Activated CD8-positive, alpha-beta memory T cell treated with anti-CD3 and anti-CD28 coated beads for 48 hours (primary cell): ENCODE measurements around the gene RBBP5.
A peak's percentile ranks its signal among the peaks of the same experiment; 100 is the strongest.
"Not testable (repeated sequence)": the region's sequence is repeated elsewhere in the genome, so short reads cannot be mapped to it uniquely, and the experiment has no call there.

Experiments used
- DNase-seq, 3 experiments: peaks; one replicate each; pipeline ENCODE4 v3.0.0-alpha.2; 2020; ENCODE audit warnings: low read depth in 2 of 3, low spot score in 2 of 3

Gene RBBP5, protein sequence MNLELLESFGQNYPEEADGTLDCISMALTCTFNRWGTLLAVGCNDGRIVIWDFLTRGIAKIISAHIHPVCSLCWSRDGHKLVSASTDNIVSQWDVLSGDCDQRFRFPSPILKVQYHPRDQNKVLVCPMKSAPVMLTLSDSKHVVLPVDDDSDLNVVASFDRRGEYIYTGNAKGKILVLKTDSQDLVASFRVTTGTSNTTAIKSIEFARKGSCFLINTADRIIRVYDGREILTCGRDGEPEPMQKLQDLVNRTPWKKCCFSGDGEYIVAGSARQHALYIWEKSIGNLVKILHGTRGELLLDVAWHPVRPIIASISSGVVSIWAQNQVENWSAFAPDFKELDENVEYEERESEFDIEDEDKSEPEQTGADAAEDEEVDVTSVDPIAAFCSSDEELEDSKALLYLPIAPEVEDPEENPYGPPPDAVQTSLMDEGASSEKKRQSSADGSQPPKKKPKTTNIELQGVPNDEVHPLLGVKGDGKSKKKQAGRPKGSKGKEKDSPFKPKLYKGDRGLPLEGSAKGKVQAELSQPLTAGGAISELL

DNA sequence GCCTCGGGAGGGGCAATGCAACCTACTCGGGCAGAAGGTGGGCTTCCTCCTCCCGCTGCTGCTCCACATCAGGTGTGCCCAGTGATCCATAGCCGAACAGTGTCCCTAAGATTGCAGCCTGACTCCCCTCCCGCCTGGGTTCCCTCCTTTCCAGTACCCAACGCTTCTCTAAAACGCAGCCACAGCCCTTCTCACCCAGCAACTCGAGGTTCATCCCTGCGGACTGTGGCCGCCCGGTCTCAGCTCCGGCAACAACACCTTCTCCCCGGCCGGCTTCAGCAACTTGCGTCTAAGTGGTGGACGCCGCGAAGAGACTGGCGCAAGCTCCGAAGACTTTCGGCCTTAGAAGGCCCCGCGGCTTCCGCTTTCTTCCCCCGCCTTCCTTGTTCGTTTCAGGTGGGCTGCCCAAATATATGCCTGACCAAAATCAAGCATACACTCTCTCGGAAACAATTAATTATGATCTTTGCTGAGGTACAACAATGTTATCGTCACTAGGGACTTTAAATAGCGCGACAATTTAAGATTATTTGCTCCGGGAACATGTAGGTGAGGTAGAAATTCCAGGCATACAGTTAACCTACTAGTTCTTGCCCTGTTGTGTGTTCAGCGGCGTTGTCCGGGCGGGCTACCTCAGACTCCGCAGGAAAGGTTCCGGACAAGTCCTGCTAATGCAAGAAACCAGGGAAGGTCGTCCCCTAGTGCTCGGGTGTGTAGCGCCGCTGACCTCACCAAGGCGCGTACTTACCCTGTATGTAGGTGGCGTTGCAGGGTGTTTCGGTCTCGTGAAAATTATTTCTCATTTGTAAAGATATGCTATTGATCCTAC lies at the start of gene RBBP5:
Gene RBBP5 (minus strand): TSS at position 319 of the 829 bp plus-strand sequence. CDS start 105 bp downstream, at position 214.
- DNase-seq = peak; percentile 84 to 89 (median 87)

- DNase-seq = no peak
These were observed 49.6 kb upstream of the RBBP5 start for GRCh38 chr1:205171369-205171768.

- no peak for DNase-seq
These were observed 48.9 kb upstream of the RBBP5 start for GRCh38 chr1:205170532-205171269.

- no peak for DNase-seq
These were observed 47.5 kb upstream of the RBBP5 start for GRCh38 chr1:205169248-205169647.

GRCh38 chr1:205168291-205168690 lies 46.5 kb upstream of the RBBP5 start:
- no peak for DNase-seq

DNA sequence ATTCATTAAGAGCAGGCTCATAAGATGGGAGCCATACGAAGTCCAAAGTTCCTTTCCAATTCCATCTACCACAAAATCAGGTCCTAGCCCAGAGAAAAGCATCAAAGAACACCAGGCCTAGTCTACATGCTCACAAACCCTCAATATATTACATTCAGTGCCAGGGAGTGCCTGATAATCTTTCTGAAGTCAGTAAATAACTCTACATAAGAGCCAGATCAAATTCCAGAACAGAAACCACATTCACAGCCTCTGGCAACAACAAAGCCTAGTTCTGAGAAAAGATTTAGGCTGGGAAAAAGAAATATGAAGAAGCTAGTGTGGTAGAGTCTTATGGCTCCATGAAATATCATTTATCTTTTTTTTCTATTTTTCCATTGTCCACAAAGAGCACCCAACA lies 40.5 kb upstream of the RBBP5 start:
- no peak for DNase-seq

- no peak for DNase-seq
These were observed 39.3 kb upstream of the RBBP5 start for GRCh38 chr1:205161076-205161475.

DNA sequence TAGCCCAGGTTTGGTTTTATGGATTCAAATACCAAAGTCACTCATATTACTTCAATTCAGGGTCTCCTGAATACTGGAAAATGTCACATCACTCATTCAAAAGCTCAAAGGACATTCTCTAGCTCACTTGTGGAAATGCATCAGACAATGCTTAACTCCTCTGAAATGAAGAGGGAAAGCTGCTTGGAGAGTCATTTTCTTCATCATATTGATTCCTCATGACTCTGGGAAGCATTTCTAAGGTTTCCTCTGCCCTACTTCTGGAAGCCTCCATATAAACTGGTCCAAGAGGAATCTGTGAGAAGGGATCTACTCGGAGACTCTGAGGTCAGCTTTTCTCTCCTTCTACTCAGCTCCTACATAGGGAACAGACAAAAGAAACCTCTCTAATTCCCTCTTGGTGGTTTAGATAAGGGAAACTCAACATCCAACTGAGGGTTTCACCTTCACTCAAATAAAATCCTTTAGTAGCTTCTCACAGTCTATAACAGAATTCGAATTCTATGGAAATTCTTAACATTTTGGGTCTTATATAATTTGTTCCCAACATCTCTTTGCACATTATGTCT lies 36.4 kb upstream of the RBBP5 start:
- DNase-seq = no peak

DNA sequence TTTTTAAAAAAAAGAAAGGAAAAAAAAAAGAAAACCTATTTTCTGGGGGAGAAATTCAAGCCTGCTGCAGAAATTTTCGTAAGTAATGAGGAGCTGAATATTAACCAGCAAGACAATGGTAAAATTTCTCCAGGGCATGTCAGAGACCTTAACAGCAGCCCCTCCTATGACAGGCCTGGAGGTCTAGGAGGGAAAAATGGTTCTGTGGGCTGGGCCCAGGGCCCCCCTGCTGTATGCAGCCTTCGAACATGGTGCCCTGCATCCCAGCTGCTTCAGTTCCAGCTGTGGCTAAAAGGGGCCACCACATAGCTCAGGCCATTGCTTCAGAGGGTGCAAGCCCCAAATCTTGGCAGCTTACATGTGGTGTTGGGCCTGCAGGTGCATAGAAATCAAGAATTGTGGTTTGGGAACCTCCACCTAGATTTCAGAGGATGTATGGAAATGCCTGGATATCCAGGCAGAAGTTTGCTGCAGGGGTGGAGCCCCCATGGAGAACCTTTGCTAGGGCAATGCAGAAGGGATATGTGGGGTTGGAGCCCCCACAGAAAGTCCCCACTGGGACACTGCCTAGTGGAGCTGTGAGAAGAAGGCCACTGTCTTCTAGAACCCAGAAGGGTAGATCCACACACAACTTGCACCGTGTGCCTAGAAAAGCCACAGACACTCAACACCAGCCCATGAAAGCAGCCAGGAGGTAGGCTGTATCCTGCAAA lies 34.0 kb upstream of the RBBP5 start:
- not testable (repeated sequence) for DNase-seq

GRCh38 chr1:205152505-205152904 lies 30.7 kb upstream of the RBBP5 start:
- DNase-seq = no peak

DNA sequence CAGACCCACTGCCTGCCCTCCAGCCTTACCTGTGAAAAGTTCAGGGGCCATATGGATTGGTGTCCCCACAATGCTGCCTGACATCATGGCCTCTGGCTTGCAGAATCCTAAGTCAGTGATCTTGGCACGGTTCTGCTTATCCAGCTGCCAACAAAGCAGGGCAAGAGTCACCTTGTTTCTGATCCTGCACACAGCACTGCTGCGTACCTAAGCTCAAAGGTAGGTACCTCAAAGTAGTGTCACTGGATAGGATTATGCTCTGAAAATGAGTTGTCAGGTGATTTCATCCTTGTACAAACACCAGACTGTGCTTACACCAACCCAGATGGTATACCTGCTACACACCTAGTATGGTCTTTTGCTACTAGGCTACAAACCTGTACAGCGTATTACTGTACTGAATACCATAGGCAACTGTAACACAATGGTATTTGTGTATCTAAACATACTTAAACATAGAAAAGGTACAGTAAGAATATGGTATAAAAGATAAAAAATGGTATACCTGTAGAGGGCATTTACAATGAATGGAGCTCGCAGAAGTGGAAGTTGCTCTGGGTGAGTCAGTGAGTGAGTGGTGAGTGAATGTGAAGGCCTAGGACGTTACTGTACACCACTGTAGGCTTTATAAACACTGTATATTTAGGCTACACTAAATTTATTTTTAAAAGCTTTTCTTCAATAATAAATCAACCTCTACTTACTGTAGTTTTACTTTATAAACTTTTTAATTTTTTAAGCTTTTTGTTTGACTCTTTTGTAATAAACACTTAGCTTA lies 29.1 kb upstream of the RBBP5 start:
- DNase-seq = no peak

- DNase-seq = no peak
These were observed 25.5 kb upstream of the RBBP5 start for GRCh38 chr1:205147191-205147835.

- no peak for DNase-seq
These were observed 23.0 kb upstream of the RBBP5 start for GRCh38 chr1:205144751-205145150.

DNA sequence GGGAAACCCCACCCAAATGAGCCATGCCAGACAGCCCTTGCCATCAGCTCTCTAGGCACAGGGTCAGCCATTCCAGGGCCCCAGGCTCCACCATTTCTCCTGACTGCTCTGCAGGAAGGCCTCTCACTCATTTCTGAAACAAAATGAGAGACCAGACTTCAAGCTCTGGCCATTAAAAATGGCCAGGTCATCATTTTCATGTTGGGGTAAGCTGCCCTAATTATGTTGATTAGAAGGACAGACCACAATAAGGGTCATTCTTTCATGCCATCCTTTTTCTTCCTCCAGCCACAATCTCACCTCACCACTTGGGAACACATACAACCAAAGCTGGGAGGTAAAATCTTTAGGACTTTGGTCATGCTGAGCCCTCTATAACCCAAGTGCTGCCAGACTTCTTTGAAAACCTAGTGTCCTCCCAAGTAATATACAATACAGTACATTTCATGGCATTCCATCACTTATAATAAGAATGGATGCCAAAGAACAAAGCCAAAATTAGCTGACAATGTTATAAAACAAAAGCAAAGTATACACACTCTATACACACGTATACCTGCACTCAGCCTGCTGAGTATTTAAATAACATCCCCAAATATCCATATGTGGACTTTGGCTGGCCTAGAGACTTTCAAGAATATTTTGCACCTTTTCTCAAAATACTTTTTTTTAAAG lies 22.4 kb upstream of the RBBP5 start:
- DNase-seq = no peak

DNA sequence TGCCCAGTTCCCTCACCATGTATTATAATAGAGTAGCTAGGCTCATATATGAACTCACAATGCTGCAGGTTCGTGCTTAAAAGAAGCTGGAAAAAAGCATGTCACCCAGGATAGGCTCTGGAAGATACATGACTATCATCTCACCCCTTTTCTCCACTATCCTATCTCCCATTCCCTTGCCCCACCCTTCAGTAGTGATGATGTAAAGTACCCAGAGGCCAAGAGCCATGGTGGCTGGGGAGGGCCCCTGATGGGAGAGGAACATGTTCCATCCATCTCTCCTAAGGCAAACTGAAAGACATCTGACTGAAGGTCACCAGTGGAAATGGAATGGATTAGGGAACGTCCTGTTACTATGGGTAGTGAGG lies 20.3 kb upstream of the RBBP5 start:
- DNase-seq = no peak

GRCh38 chr1:205141236-205142101 lies 19.7 kb upstream of the RBBP5 start:
- peak; percentile 27 to 41 (median 40) for DNase-seq

GRCh38 chr1:205140113-205140512 lies 18.3 kb upstream of the RBBP5 start:
- DNase-seq = no peak

DNA sequence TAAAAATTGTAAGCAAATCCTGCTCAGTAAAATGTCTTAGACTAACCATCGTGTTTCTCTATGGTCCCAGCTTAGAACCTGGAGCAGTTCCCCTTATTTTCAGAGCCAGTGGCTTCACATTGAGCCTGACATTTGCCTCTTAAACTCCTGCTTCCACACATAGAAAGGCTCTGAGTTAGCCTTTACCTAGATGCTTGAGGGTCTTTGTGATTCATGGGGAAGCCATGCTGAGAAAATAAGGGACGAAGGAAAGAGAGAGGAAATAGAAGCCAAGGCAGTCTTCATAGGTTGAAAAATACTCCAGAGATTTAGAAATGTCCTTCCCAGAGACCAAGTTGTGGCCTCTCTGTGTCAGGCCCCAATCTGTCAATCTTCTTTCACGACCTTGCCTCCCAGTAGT lies 16.1 kb upstream of the RBBP5 start:
- no peak for DNase-seq
